SK-N-SH (cell line): ENCODE measurements around the gene ACAD10. TPM values are rescaled to one million over a fixed set of nuclear protein-coding genes. Genes with fewer than 3 reads are reported as not detected.

Experiments used
- CTCF ChIA-PET: fragments of 300-600, 350-600 bp; formaldehyde crosslinking; extraction: SDS; loops from one replicate; lab custom pipeline; 2021; lab: Yijun Ruan, JAX
- POLR2A ChIA-PET: fragments of 350-600 bp; sonication (Branson Sonifier 250); formaldehyde crosslinking; extraction: SDS; loops from one replicate; lab custom pipeline; 2020; ENCODE audit warnings: antibody characterized with exemption, inconsistent platforms; lab: Yijun Ruan, JAX
- DNase-seq: peaks from one replicate; pipeline ENCODE4 v3.0.0; 2012
- H2AFZ ChIP-seq: fragments of 200-600 bp; sonication (generic); 2 replicates; pipeline ENCODE4 v1.8.1; 2016; ENCODE audit warnings: antibody characterized with exemption, mild to moderate bottlenecking, low read depth
- H3F3A ChIP-seq: fragments of 200-600 bp; sonication (generic); replicated peaks from 2 replicates; pipeline ENCODE3; 2016; ENCODE audit warnings: antibody characterized with exemption, mild to moderate bottlenecking; ENCODE audit not compliant: insufficient read depth
- H3K27ac ChIP-seq, 2 experiments: fragments of 200-500 bp in 1 of 2; fragments of 200-600 bp in 1 of 2; sonication (Bioruptor generic) in 1 of 2; sonication (generic), shearing (Covaris generic) in 1 of 2; 2 replicates each; pipeline versions ENCODE4 v1.5.1 to v1.6.1; 2014 to 2016; ENCODE audit warnings: low read depth in 2 of 2, inconsistent platforms in 1 of 2, low read length in 1 of 2, mild to moderate bottlenecking in 1 of 2, mixed read lengths in 1 of 2
- H3K27me3 ChIP-seq: fragments of 200-600 bp; sonication (generic), shearing (Covaris generic); 2 replicates; pipeline ENCODE4 v1.6.1; 2016; ENCODE audit warnings: mixed run types; ENCODE audit not compliant: insufficient read depth
- H3K36me3 ChIP-seq, 2 experiments: fragments of 200-500 bp in 1 of 2; fragments of 200-600 bp in 1 of 2; sonication (Bioruptor generic) in 1 of 2; sonication (generic) in 1 of 2; replicated peaks in 1 of 2; 2 replicates each; pipeline versions ENCODE3 to v1.5.1; 2014 to 2016; ENCODE audit warnings: low read length in 1 of 2, mild to moderate bottlenecking in 1 of 2; ENCODE audit not compliant: insufficient read depth in 2 of 2, control insufficient read depth in 1 of 2
- H3K4me1 ChIP-seq, 2 experiments: fragments of 200-500 bp in 1 of 2; fragments of 200-600 bp in 1 of 2; sonication (Bioruptor generic) in 1 of 2; sonication (generic), shearing (Covaris generic) in 1 of 2; 2 replicates each; pipeline versions ENCODE4 v1.5.1 to v1.6.1; 2014 to 2016; ENCODE audit warnings: low read depth in 1 of 2, low read length in 1 of 2, mixed run types in 1 of 2; ENCODE audit not compliant: insufficient read depth in 2 of 2, control insufficient read depth in 1 of 2
- H3K4me2 ChIP-seq: fragments of 200-600 bp; sonication (generic), shearing (Covaris generic); 2 replicates; pipeline ENCODE4 v1.6.1; 2017; ENCODE audit warnings: mixed run types
- H3K4me3 ChIP-seq, 2 experiments: fragments of 200-500 bp in 1 of 2; fragments of 200-600 bp in 1 of 2; sonication (Bioruptor generic) in 1 of 2; sonication (generic), shearing (Covaris generic) in 1 of 2; 2 replicates each; pipeline versions ENCODE4 v1.5.1 to v1.8.1; 2014 to 2016; ENCODE audit warnings: low read depth in 2 of 2, inconsistent platforms in 1 of 2, low read length in 1 of 2, mild to moderate bottlenecking in 1 of 2, mixed read lengths in 1 of 2, moderate library complexity in 1 of 2
- H3K79me2 ChIP-seq: fragments of 200-600 bp; sonication (generic); 2 replicates; pipeline ENCODE4 v1.8.1; 2017; ENCODE audit warnings: mild to moderate bottlenecking; ENCODE audit not compliant: insufficient read depth
- H3K9ac ChIP-seq: fragments of 200-600 bp; sonication (generic); 2 replicates; pipeline ENCODE4 v1.6.1; 2017; ENCODE audit warnings: mixed run types
- H3K9me2 ChIP-seq: fragments of 200-600 bp; sonication (generic); 2 replicates; pipeline ENCODE4 v1.6.1; 2017; ENCODE audit warnings: mixed run types
- H3K9me3 ChIP-seq: fragments of 200-600 bp; sonication (generic); 2 replicates; pipeline ENCODE4 v1.6.1; 2017; ENCODE audit warnings: mixed run types, mild to moderate bottlenecking, moderate library complexity
- H4K20me1 ChIP-seq: fragments of 200-600 bp; sonication (generic); 2 replicates; pipeline ENCODE4 v1.6.1; 2017; ENCODE audit warnings: mild to moderate bottlenecking, mixed run types; ENCODE audit not compliant: insufficient read depth
- ELF1 ChIP-seq: IDR thresholded peaks from 2 replicates; pipeline ENCODE4 v1.4.0; 2012
- MXI1 ChIP-seq: IDR thresholded peaks from 2 replicates; pipeline ENCODE4 v1.6.1; 2012; ENCODE audit warnings: mild to moderate bottlenecking, low read depth, low read length, improper control_type of control experiment
- RAD21 ChIP-seq: IDR thresholded peaks from 2 replicates; pipeline ENCODE4 v1.6.1; 2012; ENCODE audit warnings: mild to moderate bottlenecking, low read length
- RFX5 ChIP-seq: IDR thresholded peaks from 2 replicates; pipeline ENCODE4 v1.6.1; 2012; ENCODE audit warnings: mild to moderate bottlenecking, improper control_type of control experiment, low read length
- TAF1 ChIP-seq: IDR thresholded peaks from 2 replicates; pipeline ENCODE4 v1.6.1; 2012; ENCODE audit warnings: low read depth, mild to moderate bottlenecking, low read length, moderate library complexity, borderline replicate concordance
- TEAD4 ChIP-seq: IDR thresholded peaks from 2 replicates; pipeline ENCODE4 v1.4.0; 2012; ENCODE audit warnings: mild to moderate bottlenecking, borderline replicate concordance; ENCODE audit not compliant: insufficient read depth
- WGBS: methylation state at CpG from one replicate; pipeline ENCODE4 v1.1.6; 2017; ENCODE audit warnings: low lambda C conversion rate; 5-methylcytosine and 5-hydroxymethylcytosine counted together
- polyA plus RNA-seq, 3 experiments: library from polyadenylated mRNA; depleted of rRNA; stranded (reverse); fragments of >200 nt; gene quantifications; 2 replicates each; pipeline ENCODE4 v1.2.3, GENCODE V29; 2012
- small RNA-seq, 7 experiments: library from RNA; depleted of rRNA; stranded (forward); fragments of <200 nt; gene quantifications; one replicate each; pipeline ENCODE3, GENCODE V24; 2012
- TF ChIP-seq, protein P1 (sequence below): fragments of 150-350 bp; IDR thresholded peaks from 2 replicates; pipeline ENCODE4 v1.6.1; 2016; ENCODE audit warnings: mild to moderate bottlenecking, low read depth, low read length
- TF ChIP-seq, protein P2 (sequence below): IDR thresholded peaks from 2 replicates; pipeline ENCODE4 v1.6.1; 2012; ENCODE audit warnings: mild to moderate bottlenecking, low read depth, low read length, moderate library complexity

Gene ACAD10
- polyA plus RNA-seq, 1 of the 3 experiments (the other 2 are of a cell fraction) = 24.6 TPM

DNA sequence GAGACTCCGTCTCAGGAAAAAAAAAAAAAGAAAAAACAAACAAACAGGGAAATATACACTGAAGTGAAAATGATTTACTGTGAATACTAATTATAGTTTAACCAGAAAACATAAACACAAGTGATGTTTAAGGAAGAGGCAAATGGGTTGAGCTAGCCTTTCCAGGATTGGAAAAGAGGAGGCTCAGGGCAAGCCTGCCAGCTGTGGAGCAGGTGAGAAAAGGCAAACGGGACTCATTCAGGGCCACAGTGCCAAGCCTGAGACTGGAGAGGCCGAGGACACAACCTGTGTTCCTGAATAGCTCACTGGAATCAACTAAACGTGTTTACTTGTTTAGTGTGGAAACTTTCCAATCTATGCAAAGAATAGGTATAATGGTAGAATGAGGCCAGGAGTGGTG is 120.5 kb downstream of the ACAD10 start:
- Histone ChIP-seq H3K9me3 (no peaks in the 10 kb centered on the region), H3K9ac (no peak overlapping the region), H3K4me1 (no peaks in the 10 kb centered on the region), H3K4me2 (no peak overlapping the region), H3K9me2 (no peaks in the 10 kb centered on the region), H3K4me3 (no peak overlapping the region), H2AFZ (no peak overlapping the region), H3K36me3 (peaks cover 0 to 5% of the 10 kb centered on the region in 2 experiments), H3F3A (no peaks in the 10 kb centered on the region), H3K79me2 (no peaks in the 10 kb centered on the region), H3K27me3 (no peaks in the 10 kb centered on the region), H4K20me1 (no peaks in the 10 kb centered on the region), H3K27ac (no peak overlapping the region)
- TF ChIP-seq TEAD4 (no peak), TAF1 (no peak), MXI1 (no peak), ELF1 (no peak), RAD21 (no peak), RFX5 (no peak)
- TF ChIP-seq, protein P1, sequence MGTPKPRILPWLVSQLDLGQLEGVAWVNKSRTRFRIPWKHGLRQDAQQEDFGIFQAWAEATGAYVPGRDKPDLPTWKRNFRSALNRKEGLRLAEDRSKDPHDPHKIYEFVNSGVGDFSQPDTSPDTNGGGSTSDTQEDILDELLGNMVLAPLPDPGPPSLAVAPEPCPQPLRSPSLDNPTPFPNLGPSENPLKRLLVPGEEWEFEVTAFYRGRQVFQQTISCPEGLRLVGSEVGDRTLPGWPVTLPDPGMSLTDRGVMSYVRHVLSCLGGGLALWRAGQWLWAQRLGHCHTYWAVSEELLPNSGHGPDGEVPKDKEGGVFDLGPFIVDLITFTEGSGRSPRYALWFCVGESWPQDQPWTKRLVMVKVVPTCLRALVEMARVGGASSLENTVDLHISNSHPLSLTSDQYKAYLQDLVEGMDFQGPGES = no peak
- TF ChIP-seq, protein P2, sequence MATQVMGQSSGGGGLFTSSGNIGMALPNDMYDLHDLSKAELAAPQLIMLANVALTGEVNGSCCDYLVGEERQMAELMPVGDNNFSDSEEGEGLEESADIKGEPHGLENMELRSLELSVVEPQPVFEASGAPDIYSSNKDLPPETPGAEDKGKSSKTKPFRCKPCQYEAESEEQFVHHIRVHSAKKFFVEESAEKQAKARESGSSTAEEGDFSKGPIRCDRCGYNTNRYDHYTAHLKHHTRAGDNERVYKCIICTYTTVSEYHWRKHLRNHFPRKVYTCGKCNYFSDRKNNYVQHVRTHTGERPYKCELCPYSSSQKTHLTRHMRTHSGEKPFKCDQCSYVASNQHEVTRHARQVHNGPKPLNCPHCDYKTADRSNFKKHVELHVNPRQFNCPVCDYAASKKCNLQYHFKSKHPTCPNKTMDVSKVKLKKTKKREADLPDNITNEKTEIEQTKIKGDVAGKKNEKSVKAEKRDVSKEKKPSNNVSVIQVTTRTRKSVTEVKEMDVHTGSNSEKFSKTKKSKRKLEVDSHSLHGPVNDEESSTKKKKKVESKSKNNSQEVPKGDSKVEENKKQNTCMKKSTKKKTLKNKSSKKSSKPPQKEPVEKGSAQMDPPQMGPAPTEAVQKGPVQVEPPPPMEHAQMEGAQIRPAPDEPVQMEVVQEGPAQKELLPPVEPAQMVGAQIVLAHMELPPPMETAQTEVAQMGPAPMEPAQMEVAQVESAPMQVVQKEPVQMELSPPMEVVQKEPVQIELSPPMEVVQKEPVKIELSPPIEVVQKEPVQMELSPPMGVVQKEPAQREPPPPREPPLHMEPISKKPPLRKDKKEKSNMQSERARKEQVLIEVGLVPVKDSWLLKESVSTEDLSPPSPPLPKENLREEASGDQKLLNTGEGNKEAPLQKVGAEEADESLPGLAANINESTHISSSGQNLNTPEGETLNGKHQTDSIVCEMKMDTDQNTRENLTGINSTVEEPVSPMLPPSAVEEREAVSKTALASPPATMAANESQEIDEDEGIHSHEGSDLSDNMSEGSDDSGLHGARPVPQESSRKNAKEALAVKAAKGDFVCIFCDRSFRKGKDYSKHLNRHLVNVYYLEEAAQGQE = no peak
- ChIA-PET CTCF (interaction anchor here (0.6 to 3.5 kb wide), 3 partner anchors 10 to 119 kb away, joined by 3 to 18 read pairs (median 4); no protein-coding TSS in a partner anchor), POLR2A (no interaction called here)
- no peak for DNase-seq
- 86% methylated on average over 4 of the region's 4 CpGs for WGBS

Small RNA genes within 50 kb of the gene (small RNA-seq; reads per million reads assigned to genes)
- gene MIR6761 = 0 to 3.2 (median 0) reads per million in 7 experiments

Other genes starting within 250 kb of the ACAD10 start
- 22.8 and 35.7 TPM in 2 replicates for gene ATXN2, start 86.7 kb upstream of the ACAD10 start, polyA plus RNA-seq (2012; rRNA removed)
- gene BRAP, start 97 bp upstream of the ACAD10 start, polyA plus RNA-seq (2012; rRNA removed) = 11.4 and 11.7 TPM in 2 replicates
- gene ALDH2, start 80.9 kb downstream of the ACAD10 start, polyA plus RNA-seq (2012; rRNA removed) = 60.4 and 67.5 TPM in 2 replicates
- gene MAPKAPK5, start 156.2 kb downstream of the ACAD10 start, polyA plus RNA-seq (2012; rRNA removed) = 38.1 and 45.0 TPM in 2 replicates